Heart left ventricle (tissue), 16 donors: Measurements from ENCODE around the gene NFKB2. TPM values are rescaled to one million over a fixed set of nuclear protein-coding genes. Genes with fewer than 3 reads are reported as not detected.
A peak's percentile ranks its signal among the peaks of the same experiment; 100 is the strongest.

Experiments used
- ATAC-seq, 4 donors: fragments of 200-7000 bp; cut with Tn5 transposase; one replicate each; pipeline ENCODE4 v1.9.1; 2020 to 2022; ENCODE audit warnings: moderate library complexity in 4 of 4, mild to moderate bottlenecking in 3 of 4, moderate number of reproducible peaks in 1 of 4
- DNase-seq, 5 donors: peaks; one replicate each; pipeline ENCODE4 v3.0.0-alpha.2; 2020
- H3K27ac ChIP-seq, 12 donors: fragments of 200-600 bp; sonication (generic) in 4 of 12; one replicate each; pipeline versions ENCODE4 v1.5.0 to v1.8.0; 2016 to 2022; ENCODE audit warnings: mild to moderate bottlenecking in 2 of 12
- H3K27me3 ChIP-seq, 9 donors: fragments of 200-600 bp; sonication (generic) in 2 of 9; one replicate each; pipeline versions ENCODE4 v1.5.1 to v1.8.0; 2016 to 2022; ENCODE audit warnings: mild to moderate bottlenecking in 3 of 9
- H3K36me3 ChIP-seq, 9 donors: fragments of 200-600 bp; sonication (generic) in 2 of 9; one replicate each; pipeline versions ENCODE4 v1.5.0 to v1.8.0; 2018 to 2022; ENCODE audit warnings: mild to moderate bottlenecking in 2 of 9
- H3K4me1 ChIP-seq, 12 donors: fragments of 200-600 bp; sonication (generic) in 4 of 12; one replicate each; pipeline versions ENCODE4 v1.5.0 to v1.8.0; 2016 to 2022; ENCODE audit warnings: mild to moderate bottlenecking in 3 of 12
- H3K4me3 ChIP-seq, 12 donors: fragments of 200-600 bp; sonication (generic) in 4 of 12; one replicate each; pipeline versions ENCODE4 v1.5.0 to v1.8.0; 2017 to 2022; ENCODE audit warnings: mild to moderate bottlenecking in 9 of 12, moderate library complexity in 4 of 12
- H3K9me3 ChIP-seq, 12 donors: fragments of 200-600 bp; sonication (generic) in 4 of 12; one replicate each; pipeline versions ENCODE4 v1.5.0 to v1.8.0; 2016 to 2022; ENCODE audit warnings: mild to moderate bottlenecking in 1 of 12
- POLR2A ChIP-seq, 2 donors: fragments of 450-650 bp; IDR thresholded peaks; one replicate each; pipeline ENCODE4 v1.6.1; 2017; ENCODE audit warnings: antibody characterized with exemption in 2 of 2, mild to moderate bottlenecking in 2 of 2, moderate library complexity in 2 of 2
- WGBS, 4 donors: extraction: QIAGEN DNeasy Blood & Tissue Kit in 2 of 4; methylation state at CpG; one replicate each; pipeline versions ENCODE4 v1.1.5 to v1.1.7; 2013 to 2018; 5-methylcytosine and 5-hydroxymethylcytosine counted together
- intact Hi-C, 10 donors: fragments of 100-400 bp; cut with DNase I; formaldehyde crosslinking; loops; one replicate each; pipeline versions ENCODE4 v1.11.1 to v1.14.2; 2022
- polyA plus RNA-seq, 2 donors: library from polyadenylated mRNA; stranded (reverse); fragments of 200-250 nt; gene quantifications; one replicate each; pipeline ENCODE4 v1.2.3, GENCODE V29; 2013
- total RNA-seq, 9 donors: library from RNA; depleted of rRNA in 2 of 9; stranded (reverse); fragments of >200 nt in 2 of 9; fragmentation: NEBNext Ultra II Directional in 3 of 9; extraction: Animal tissue kit (Norgen Biotek cat#: 25700) in 3 of 9; gene quantifications; one replicate each; pipeline versions ENCODE4 v1.1.0 to v1.2.4, GENCODE V29; 2016 to 2023
- TF ChIP-seq, protein P1 (sequence below), 12 donors: fragments of 200-600 bp; sonication (generic) in 4 of 12; IDR thresholded peaks; one replicate each; pipeline versions ENCODE4 v1.5.0 to v1.8.0; 2018 to 2022; ENCODE audit warnings: antibody characterized with exemption in 12 of 12, mild to moderate bottlenecking in 5 of 12
- donor health status: ischemic (EF 13 %, LVEDD 7.1; RV severe dilation, severe dysfunction).
- donor health status: healthy with polysubstance abuse.
- donor health status: DM: no; HTN: yes; CAD: no.
- donor health status: DM: no; HTN: no; CAD: no.
- donor health status: ischemic (EF 25% LVEDD 6.9; RV normal size, moderate dysfunction).
- donor health status: ischemic (EF 25% LVEDD 5.7; RV mildly dilated, moderate dysfunction).
- donor health status: healthy.
- donor health status: DM: yes; HTN: yes; CAD: no.
- donor health status: ischemic (EF 35%, LVEDD 5.7; RV mildly dilated, moderate dysfunction).
- donor health status: nonischemic (EF 11% LVEDD 7.7; RV severe dilation, severe dysfunction).
- donor health status: DM: yes; HTN: yes; CAD: no.
- donor health status: PGD.
- donor health status: ischemic (EF 29% LVEDD 5.4; RV normal size, mild dysfunction).
- donor health status: nonischemic (EF 23%, LVEDD 6.1; RV moderate dilation, normal function).

NFKB2 gene
- total and polyA plus RNA-seq, 11 donors: 9.6 to 50.4 (median 17.2) TPM

DNA sequence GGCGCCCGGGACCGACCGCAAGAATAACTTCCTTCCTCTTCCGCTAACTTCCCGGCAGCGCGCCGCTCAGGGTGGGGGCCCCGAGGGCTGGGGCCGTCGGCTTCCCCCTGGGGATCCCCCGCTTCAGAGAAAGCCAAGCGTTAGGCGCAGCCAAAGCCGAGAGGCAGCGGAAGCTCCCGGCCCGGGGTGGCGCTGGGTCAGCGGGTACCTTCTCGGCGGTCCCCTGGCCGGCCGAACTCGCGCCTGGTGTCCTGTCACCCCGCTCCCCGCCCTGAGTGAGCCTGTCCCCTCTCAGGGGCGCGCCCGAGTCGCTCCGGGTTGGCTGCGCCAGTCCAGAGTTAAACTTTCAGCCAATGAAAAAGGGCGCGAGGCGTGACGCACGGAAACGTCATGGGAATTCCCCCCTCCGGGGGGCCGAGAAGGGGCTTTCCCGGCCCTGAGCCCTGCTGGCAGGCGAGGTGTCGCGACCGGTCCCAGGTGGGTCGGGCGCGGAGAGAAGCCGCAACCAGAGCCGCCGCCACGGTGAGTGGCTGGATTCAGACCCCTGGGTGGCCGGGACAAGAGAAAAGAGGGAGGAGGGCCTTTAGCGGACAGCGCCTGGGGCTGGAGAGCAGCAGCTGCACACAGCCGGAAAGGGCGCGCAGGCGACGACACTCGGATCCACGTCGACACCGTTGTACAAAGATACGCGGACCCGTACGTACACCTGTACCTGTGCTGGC is 1.3 kb upstream of the NFKB2 start:
- H3K4me3 ChIP-seq: peak overlapping the region; percentile 50 to 91 (median 75)
- TF ChIP-seq POLR2A (IDR thresholded peaks at IDR 0.05): peak in 1 of 2 donors; percentile 81
- TF ChIP-seq, protein P1, sequence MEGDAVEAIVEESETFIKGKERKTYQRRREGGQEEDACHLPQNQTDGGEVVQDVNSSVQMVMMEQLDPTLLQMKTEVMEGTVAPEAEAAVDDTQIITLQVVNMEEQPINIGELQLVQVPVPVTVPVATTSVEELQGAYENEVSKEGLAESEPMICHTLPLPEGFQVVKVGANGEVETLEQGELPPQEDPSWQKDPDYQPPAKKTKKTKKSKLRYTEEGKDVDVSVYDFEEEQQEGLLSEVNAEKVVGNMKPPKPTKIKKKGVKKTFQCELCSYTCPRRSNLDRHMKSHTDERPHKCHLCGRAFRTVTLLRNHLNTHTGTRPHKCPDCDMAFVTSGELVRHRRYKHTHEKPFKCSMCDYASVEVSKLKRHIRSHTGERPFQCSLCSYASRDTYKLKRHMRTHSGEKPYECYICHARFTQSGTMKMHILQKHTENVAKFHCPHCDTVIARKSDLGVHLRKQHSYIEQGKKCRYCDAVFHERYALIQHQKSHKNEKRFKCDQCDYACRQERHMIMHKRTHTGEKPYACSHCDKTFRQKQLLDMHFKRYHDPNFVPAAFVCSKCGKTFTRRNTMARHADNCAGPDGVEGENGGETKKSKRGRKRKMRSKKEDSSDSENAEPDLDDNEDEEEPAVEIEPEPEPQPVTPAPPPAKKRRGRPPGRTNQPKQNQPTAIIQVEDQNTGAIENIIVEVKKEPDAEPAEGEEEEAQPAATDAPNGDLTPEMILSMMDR (IDR thresholded peaks at IDR 0.05): peak in 10 of 12 donors; percentile 1 to 98 (median 94)
- peak; percentile 84 to 94 (median 92) for ATAC-seq
- peak; percentile 96 to 98 (median 97) for DNase-seq
- intact Hi-C loops: loop anchor here in 7 of 10 donors (1.0 to 10.0 kb wide), 10 partner anchors 27 to 191 kb away; partner anchors contain the start of genes FBXL15 (in 3 of the 7) and ACTR1A (in 1 of the 7)
- WGBS, 4 donors: 0 to 1% (median 0%) methylated on average over 46 to 71 of the region's 71 CpGs
- peaks cover 0 to 27% (median 0%) of the 10 kb centered on the region in 9 donors for H3K36me3 ChIP-seq
- no peaks in the 10 kb centered on the region for H3K27me3 ChIP-seq
- no peaks in the 10 kb centered on the region for H3K9me3 ChIP-seq
- peak overlapping the region; percentile 89 to 99 (median 96) for H3K27ac ChIP-seq
- H3K4me1 ChIP-seq: peaks cover 3 to 42% (median 26%) of the 10 kb centered on the region in 12 donors

DNA sequence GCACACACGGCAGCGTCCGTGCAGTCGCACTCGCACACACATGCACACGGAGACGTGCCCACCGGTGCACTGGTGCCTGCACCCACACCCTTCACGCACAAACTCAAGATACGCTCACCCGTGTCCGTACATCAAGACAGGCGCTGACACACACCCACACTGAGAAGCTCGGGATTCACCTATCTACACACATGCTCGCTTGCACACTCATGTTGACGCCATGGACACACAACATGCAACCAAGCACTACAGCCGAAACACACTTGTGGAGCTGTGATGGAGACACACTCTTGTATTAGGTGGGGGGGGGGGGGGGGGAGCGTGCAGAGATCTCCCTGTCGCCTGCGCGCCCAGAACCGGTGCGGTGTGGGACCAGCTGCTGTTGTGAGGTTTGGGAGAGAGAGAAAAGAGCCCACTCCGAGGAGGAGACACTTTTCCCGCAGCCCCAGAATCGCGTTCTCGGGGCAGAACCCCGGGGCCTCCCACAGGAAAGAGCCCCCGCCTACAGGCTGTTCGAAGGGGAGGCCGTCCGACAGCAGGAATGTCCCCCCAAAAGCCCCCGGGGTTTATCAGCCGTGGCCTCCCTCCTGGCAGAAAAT is 605 bp upstream of the NFKB2 start:
- ATAC-seq (peak in 2 of 4 donors; percentile 0 to 1), DNase-seq (no peak)
- TF ChIP-seq, protein P1 (IDR thresholded peaks at IDR 0.05): no peak
- TF ChIP-seq POLR2A (IDR thresholded peaks at IDR 0.05): no peak
- Histone ChIP-seq H3K27me3 (no peaks in the 10 kb centered on the region), H3K27ac (peak overlapping the region; percentile 89 to 99 (median 96)), H3K4me1 (peaks cover 3 to 48% (median 31%) of the 10 kb centered on the region in 12 donors), H3K36me3 (peaks cover 0 to 31% (median under 1%) of the 10 kb centered on the region in 9 donors), H3K9me3 (no peaks in the 10 kb centered on the region), H3K4me3 (peak overlapping the region; percentile 50 to 91 (median 75))
- intact Hi-C loops: loop anchor here in 8 of 10 donors (1.0 to 10.0 kb wide), 13 partner anchors 26 to 228 kb away; partner anchors contain the start of genes FBXL15 (in 3 of the 8), ACTR1A (in 1 of the 8) and ELOVL3 (in 1 of the 8)
- WGBS, 4 donors: 0 to 1% (median 0%) methylated on average over 8 to 35 of the region's 35 CpGs

DNA sequence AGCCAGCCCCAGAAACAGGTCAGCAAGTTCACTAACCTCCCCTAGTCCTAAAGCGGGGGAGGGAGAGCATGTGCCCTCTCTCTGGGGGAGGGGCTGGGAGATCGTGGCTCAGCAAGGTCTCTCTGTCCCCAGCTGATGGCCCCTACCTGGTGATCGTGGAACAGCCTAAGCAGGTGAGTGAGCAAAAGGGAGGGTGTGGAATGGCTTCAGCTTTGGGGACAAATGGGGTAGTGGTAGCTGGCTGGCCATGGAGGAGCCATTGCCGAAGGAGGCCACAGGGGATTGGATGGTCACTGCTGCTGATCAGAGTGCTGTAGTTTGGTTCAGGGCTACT is 779 bp downstream of the NFKB2 start:
- WGBS, 4 donors: 55 to 70% (median 62%) methylated on average over 4 of the region's 4 CpGs
- H3K27ac ChIP-seq: peak overlapping the region; percentile 35 to 99 (median 96)
- no peaks in the 10 kb centered on the region for H3K27me3 ChIP-seq
- no peaks in the 10 kb centered on the region for H3K9me3 ChIP-seq
- no peak for ATAC-seq
- H3K4me3 ChIP-seq: peak overlapping the region in 11 of 12 donors; percentile 50 to 91 (median 73)
- H3K4me1 ChIP-seq: peaks cover 3 to 53% (median 33%) of the 10 kb centered on the region in 12 donors
- TF ChIP-seq, protein P1 (IDR thresholded peaks at IDR 0.05): no peak
- no peak for TF ChIP-seq POLR2A (IDR thresholded peaks at IDR 0.05)
- intact Hi-C loops: loop anchor here in 8 of 10 donors (2.0 to 10.0 kb wide), 7 partner anchors 81 to 229 kb away; partner anchors contain the start of gene ELOVL3 (in 1 of the 8)
- DNase-seq: no peak
- H3K36me3 ChIP-seq: peaks cover 0 to 45% (median 11%) of the 10 kb centered on the region in 9 donors
